ENCODE data around the gene DEDD. TPM values are rescaled to one million over a fixed set of nuclear protein-coding genes. Genes with fewer than 3 reads are reported as not detected.

DEDD gene
- total and polyA plus RNA-seq, 2 of the 13 experiments (the other 11 are each of a cell fraction or from before 2014, with no cell fraction given): 12.6 to 27.8 TPM

- no peak for TF ChIP-seq CTCF (CRISPR knock-in tag; IDR thresholded peaks at IDR 0.05)
- TF ChIP-seq ZNF329 (CRISPR knock-in tag; IDR thresholded peaks at IDR 0.05; ENCODE audit: low read depth): no peak
- no peak for TF ChIP-seq TOE1 (CRISPR knock-in tag; IDR thresholded peaks at IDR 0.05)
- TF ChIP-seq SRY (CRISPR knock-in tag; IDR thresholded peaks at IDR 0.05): 0 out of 2 replicates have a peak, but pooled peaks have one; percentile 84
- TF ChIP-seq ZBTB2 (CRISPR knock-in tag; IDR thresholded peaks at IDR 0.05; ENCODE audit: low read depth): no peak
- TF ChIP-seq ZNF619 (CRISPR knock-in tag; IDR thresholded peaks at IDR 0.05): no peak
- TF ChIP-seq ZNF788 (CRISPR knock-in tag; IDR thresholded peaks at IDR 0.05; ENCODE audit: borderline replicate concordance): peak; percentile 50; the same call in 1 of the 2 replicates
- TF ChIP-seq ZNF337 (CRISPR knock-in tag; IDR thresholded peaks at IDR 0.05; ENCODE audit: borderline replicate concordance, low read depth): 0 out of 2 replicates have a peak, but pooled peaks have one; percentile 38
- no peak for TF ChIP-seq HDAC6 (IDR thresholded peaks at IDR 0.05; ENCODE audit: low read depth, low read length)
- TF ChIP-seq CREB3 (CRISPR knock-in tag; IDR thresholded peaks at IDR 0.05): no peak
- peak; percentile 98 for TF ChIP-seq YY1 (IDR thresholded peaks at IDR 0.05; ENCODE audit: insufficient read depth, insufficient replicate concordance, low read depth, low read length)
- TF ChIP-seq ZNF547 (CRISPR knock-in tag; IDR thresholded peaks at IDR 0.05): 0 out of 2 replicates have a peak, but pooled peaks have one; percentile 46
- no peak for TF ChIP-seq ZNF770 (CRISPR knock-in tag; IDR thresholded peaks at IDR 0.05)
- peak; percentile 46; the same call in 1 of the 2 replicates for TF ChIP-seq ZNF670 (CRISPR knock-in tag; IDR thresholded peaks at IDR 0.05; ENCODE audit: borderline replicate concordance)
- no peak for TF ChIP-seq PRDM10 (CRISPR knock-in tag; IDR thresholded peaks at IDR 0.05; ENCODE audit: low read depth)
- no peak for TF ChIP-seq ZNF441 (CRISPR knock-in tag; IDR thresholded peaks at IDR 0.05; ENCODE audit: borderline replicate concordance)
These were observed 26.8 kb upstream of the DEDD start, which contains the start of gene USP21 (continued) for GRCh38 chr1:161159087-161159912.

Data from HepG2 (cell line).